PC-3 (cell line): ENCODE data around the gene NCOA1.
"Not testable (repeated sequence)": the region's sequence is repeated elsewhere in the genome, so short reads cannot be mapped to it uniquely, and the experiment has no call there.

ENCODE experiments used
- CTCF ChIP-seq: fragments of 300-600 bp; sonication (generic); conservative IDR thresholded peaks from 2 replicates; pipeline ENCODE4 v1.5.1; 2017; ENCODE audit warnings: antibody characterized with exemption, low read depth, mild to moderate bottlenecking, low read length
- EZH2phosphoT487 ChIP-seq: fragments of 300-600 bp; sonication (generic); IDR thresholded peaks from 2 replicates; pipeline ENCODE4 v1.6.1; 2018; ENCODE audit warnings: mild to moderate bottlenecking, antibody characterized with exemption, low read length, borderline replicate concordance

- TF ChIP-seq CTCF, EZH2phosphoT487: not testable (repeated sequence)
Measured at GRCh38 chr2:24533574-24533973, 42.5 kb downstream of the NCOA1 start.
